SK-N-SH (cell line): ENCODE results near the gene XIRP1. TPM values are rescaled to one million over a fixed set of nuclear protein-coding genes. Genes with fewer than 3 reads are reported as not detected.

Source experiments
- CTCF ChIA-PET: fragments of 300-600, 350-600 bp; formaldehyde crosslinking; extraction: SDS; loops from one replicate; lab custom pipeline; 2021; lab: Yijun Ruan, JAX
- POLR2A ChIA-PET: fragments of 350-600 bp; sonication (Branson Sonifier 250); formaldehyde crosslinking; extraction: SDS; loops from one replicate; lab custom pipeline; 2020; ENCODE audit warnings: antibody characterized with exemption, inconsistent platforms; lab: Yijun Ruan, JAX
- DNase-seq: peaks from one replicate; pipeline ENCODE4 v3.0.0; 2012
- H2AFZ ChIP-seq: fragments of 200-600 bp; sonication (generic); 2 replicates; pipeline ENCODE4 v1.8.1; 2016; ENCODE audit warnings: antibody characterized with exemption, mild to moderate bottlenecking, low read depth
- H3F3A ChIP-seq: fragments of 200-600 bp; sonication (generic); replicated peaks from 2 replicates; pipeline ENCODE3; 2016; ENCODE audit warnings: antibody characterized with exemption, mild to moderate bottlenecking; ENCODE audit not compliant: insufficient read depth
- H3K27ac ChIP-seq, 2 experiments: fragments of 200-500 bp in 1 of 2; fragments of 200-600 bp in 1 of 2; sonication (Bioruptor generic) in 1 of 2; sonication (generic), shearing (Covaris generic) in 1 of 2; 2 replicates each; pipeline versions ENCODE4 v1.5.1 to v1.6.1; 2014 to 2016; ENCODE audit warnings: low read depth in 2 of 2, inconsistent platforms in 1 of 2, low read length in 1 of 2, mild to moderate bottlenecking in 1 of 2, mixed read lengths in 1 of 2
- H3K27me3 ChIP-seq: fragments of 200-600 bp; sonication (generic), shearing (Covaris generic); 2 replicates; pipeline ENCODE4 v1.6.1; 2016; ENCODE audit warnings: mixed run types; ENCODE audit not compliant: insufficient read depth
- H3K36me3 ChIP-seq, 2 experiments: fragments of 200-500 bp in 1 of 2; fragments of 200-600 bp in 1 of 2; sonication (Bioruptor generic) in 1 of 2; sonication (generic) in 1 of 2; replicated peaks in 1 of 2; 2 replicates each; pipeline versions ENCODE3 to v1.5.1; 2014 to 2016; ENCODE audit warnings: low read length in 1 of 2, mild to moderate bottlenecking in 1 of 2; ENCODE audit not compliant: insufficient read depth in 2 of 2, control insufficient read depth in 1 of 2
- H3K4me1 ChIP-seq, 2 experiments: fragments of 200-500 bp in 1 of 2; fragments of 200-600 bp in 1 of 2; sonication (Bioruptor generic) in 1 of 2; sonication (generic), shearing (Covaris generic) in 1 of 2; 2 replicates each; pipeline versions ENCODE4 v1.5.1 to v1.6.1; 2014 to 2016; ENCODE audit warnings: low read depth in 1 of 2, low read length in 1 of 2, mixed run types in 1 of 2; ENCODE audit not compliant: insufficient read depth in 2 of 2, control insufficient read depth in 1 of 2
- H3K4me2 ChIP-seq: fragments of 200-600 bp; sonication (generic), shearing (Covaris generic); 2 replicates; pipeline ENCODE4 v1.6.1; 2017; ENCODE audit warnings: mixed run types
- H3K4me3 ChIP-seq, 2 experiments: fragments of 200-500 bp in 1 of 2; fragments of 200-600 bp in 1 of 2; sonication (Bioruptor generic) in 1 of 2; sonication (generic), shearing (Covaris generic) in 1 of 2; 2 replicates each; pipeline versions ENCODE4 v1.5.1 to v1.8.1; 2014 to 2016; ENCODE audit warnings: low read depth in 2 of 2, inconsistent platforms in 1 of 2, low read length in 1 of 2, mild to moderate bottlenecking in 1 of 2, mixed read lengths in 1 of 2, moderate library complexity in 1 of 2
- H3K79me2 ChIP-seq: fragments of 200-600 bp; sonication (generic); 2 replicates; pipeline ENCODE4 v1.8.1; 2017; ENCODE audit warnings: mild to moderate bottlenecking; ENCODE audit not compliant: insufficient read depth
- H3K9ac ChIP-seq: fragments of 200-600 bp; sonication (generic); 2 replicates; pipeline ENCODE4 v1.6.1; 2017; ENCODE audit warnings: mixed run types
- H3K9me2 ChIP-seq: fragments of 200-600 bp; sonication (generic); 2 replicates; pipeline ENCODE4 v1.6.1; 2017; ENCODE audit warnings: mixed run types
- H3K9me3 ChIP-seq: fragments of 200-600 bp; sonication (generic); 2 replicates; pipeline ENCODE4 v1.6.1; 2017; ENCODE audit warnings: mixed run types, mild to moderate bottlenecking, moderate library complexity
- H4K20me1 ChIP-seq: fragments of 200-600 bp; sonication (generic); 2 replicates; pipeline ENCODE4 v1.6.1; 2017; ENCODE audit warnings: mild to moderate bottlenecking, mixed run types; ENCODE audit not compliant: insufficient read depth
- CHD2 ChIP-seq: fragments of 150-350 bp; IDR thresholded peaks from 2 replicates; pipeline ENCODE4 v1.6.1; 2018; ENCODE audit warnings: low read length; ENCODE audit not compliant: partially characterized antibody
- ELF1 ChIP-seq: IDR thresholded peaks from 2 replicates; pipeline ENCODE4 v1.4.0; 2012
- EZH2phosphoT487 ChIP-seq: fragments of 200-600 bp; sonication (generic); IDR thresholded peaks from 2 replicates; pipeline ENCODE4 v1.6.1; 2017; ENCODE audit warnings: low read depth, mixed run types, mild to moderate bottlenecking, antibody characterized with exemption, moderate library complexity, borderline replicate concordance
- GATA2 ChIP-seq: sonication (generic); formaldehyde crosslinking; IDR thresholded peaks from 2 replicates; pipeline ENCODE4 v1.5.0; 2020; ENCODE audit warnings: mild to moderate bottlenecking, missing genetic modification reagents
- JUND ChIP-seq: IDR thresholded peaks from 2 replicates; pipeline ENCODE4 v1.4.0; 2012
- MEF2A ChIP-seq: IDR thresholded peaks from 2 replicates; pipeline ENCODE4 v1.4.0; 2012; ENCODE audit warnings: low read depth, borderline replicate concordance
- MXI1 ChIP-seq: IDR thresholded peaks from 2 replicates; pipeline ENCODE4 v1.6.1; 2012; ENCODE audit warnings: mild to moderate bottlenecking, low read depth, low read length, improper control_type of control experiment
- TAF1 ChIP-seq: IDR thresholded peaks from 2 replicates; pipeline ENCODE4 v1.6.1; 2012; ENCODE audit warnings: low read depth, mild to moderate bottlenecking, low read length, moderate library complexity, borderline replicate concordance
- TCF12 ChIP-seq: IDR thresholded peaks from 2 replicates; pipeline ENCODE4 v1.4.0; 2012
- WGBS: methylation state at CpG from one replicate; pipeline ENCODE4 v1.1.6; 2017; ENCODE audit warnings: low lambda C conversion rate; 5-methylcytosine and 5-hydroxymethylcytosine counted together
- polyA plus RNA-seq, 3 experiments: library from polyadenylated mRNA; depleted of rRNA; stranded (reverse); fragments of >200 nt; gene quantifications; 2 replicates each; pipeline ENCODE4 v1.2.3, GENCODE V29; 2012
- TF ChIP-seq, protein P1 (sequence below): IDR thresholded peaks from 2 replicates; pipeline ENCODE4 v1.4.0; 2012; ENCODE audit warnings: low read depth, borderline replicate concordance

Gene XIRP1
- polyA plus RNA-seq, 1 of the 3 experiments (the other 2 are of a cell fraction), result not detected

DNA sequence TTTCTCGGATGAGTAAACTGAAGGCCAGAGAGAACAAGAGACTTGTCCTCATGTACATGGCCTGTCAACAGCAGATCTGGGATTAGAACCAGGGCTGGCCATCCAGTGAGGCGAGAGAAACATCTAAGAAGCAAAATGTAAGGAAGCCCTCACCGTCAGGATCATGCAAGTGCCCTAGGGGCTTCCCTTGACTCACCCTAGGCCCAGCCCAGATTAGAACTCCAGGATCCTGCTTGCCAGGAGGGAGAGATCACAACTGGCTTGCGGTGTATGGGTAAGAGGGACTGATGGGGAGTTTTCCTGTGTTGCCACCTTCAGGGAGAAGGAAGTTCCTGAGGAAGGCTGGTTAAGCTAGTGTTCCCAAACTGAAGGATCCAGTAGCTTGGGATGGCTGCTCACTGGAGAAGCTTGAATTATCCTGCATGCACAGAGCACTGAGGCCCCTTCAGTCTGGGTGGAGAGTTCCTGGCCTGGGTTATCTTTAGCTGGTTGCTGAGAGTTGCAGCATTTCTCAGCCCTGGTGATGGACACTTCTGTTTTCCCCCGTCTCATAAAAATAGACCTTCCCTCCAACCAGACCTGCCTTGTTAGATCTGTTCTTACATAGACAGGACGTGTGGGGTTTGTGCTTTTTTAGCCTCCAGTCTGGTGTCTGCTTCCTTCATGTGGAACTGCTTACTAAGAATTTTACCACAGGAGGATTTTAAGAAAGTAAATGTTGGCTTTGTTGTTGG, 28.2 kb upstream of the XIRP1 start:
- POLR2A ChIA-PET, result no interaction called here

DNA sequence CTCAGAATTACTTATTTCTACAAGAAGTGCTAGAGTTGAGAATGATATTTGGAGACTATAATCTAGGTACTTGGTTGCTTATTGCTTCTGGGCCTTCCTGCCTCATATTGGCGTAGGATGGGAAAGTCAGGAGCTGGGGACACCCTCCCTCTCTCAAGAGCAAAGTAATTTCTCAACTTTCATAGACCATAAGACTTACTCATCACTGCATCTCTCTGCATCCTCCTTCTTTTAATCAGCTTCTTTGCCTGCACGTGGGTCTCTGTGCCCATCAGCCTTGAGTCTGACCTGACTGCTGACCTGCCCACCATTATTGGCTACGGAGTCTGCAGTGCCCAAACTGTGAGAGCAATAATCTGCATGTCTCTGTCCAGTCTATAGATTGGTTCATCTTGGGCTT, 27.3 kb upstream of the XIRP1 start:
- DNase-seq, result no peak
- H3K4me1 ChIP-seq, result no peaks in the 10 kb centered on the region; a peak in 1 of 4 replicates
- no peaks in the 10 kb centered on the region for H3K9me3 ChIP-seq
- H3K4me2 ChIP-seq, result no peak overlapping the region
- TF ChIP-seq TAF1, result no peak
- TF ChIP-seq, protein P1, sequence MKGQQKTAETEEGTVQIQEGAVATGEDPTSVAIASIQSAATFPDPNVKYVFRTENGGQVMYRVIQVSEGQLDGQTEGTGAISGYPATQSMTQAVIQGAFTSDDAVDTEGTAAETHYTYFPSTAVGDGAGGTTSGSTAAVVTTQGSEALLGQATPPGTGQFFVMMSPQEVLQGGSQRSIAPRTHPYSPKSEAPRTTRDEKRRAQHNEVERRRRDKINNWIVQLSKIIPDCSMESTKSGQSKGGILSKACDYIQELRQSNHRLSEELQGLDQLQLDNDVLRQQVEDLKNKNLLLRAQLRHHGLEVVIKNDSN, result no peak
- TF ChIP-seq EZH2phosphoT487, result no peak
- no peak for TF ChIP-seq MXI1
- no peak for TF ChIP-seq GATA2 (CRISPR knock-in tag)
- TF ChIP-seq ELF1, result no peak
- TF ChIP-seq JUND, result no peak
- TF ChIP-seq TCF12, result no peak
- H3K9me2 ChIP-seq, result no peaks in the 10 kb centered on the region
- no peaks in the 10 kb centered on the region for H3F3A ChIP-seq
- H3K4me3 ChIP-seq, result no peak overlapping the region
- H4K20me1 ChIP-seq, result no peaks in the 10 kb centered on the region
- H3K27me3 ChIP-seq, result peaks cover 8% of the 10 kb centered on the region; the same call in 1 of the 2 replicates
- H3K79me2 ChIP-seq, result no peaks in the 10 kb centered on the region
- CTCF ChIA-PET, result interaction anchor here (2.1 kb wide), 1 partner anchor 68 kb away, joined by 7 read pairs; no protein-coding TSS in a partner anchor
- H3K36me3 ChIP-seq, result no peaks in the 10 kb centered on the region
- no peak overlapping the region for H3K27ac ChIP-seq
- H3K9ac ChIP-seq, result no peak overlapping the region
- POLR2A ChIA-PET, result no interaction called here
- WGBS, result 23% methylated on average over 3 of the region's 3 CpGs
- H2AFZ ChIP-seq, result no peak overlapping the region

More for the DNA sequence above, 28.2 kb upstream of the XIRP1 start:
- TF ChIP-seq CHD2, result no peak
- no peak for TF ChIP-seq EZH2phosphoT487
- no peak for TF ChIP-seq MEF2A
- H3K4me2 ChIP-seq, result no peak overlapping the region
- H3K36me3 ChIP-seq, result no peaks in the 10 kb centered on the region
- no peaks in the 10 kb centered on the region for H3F3A ChIP-seq
- no peaks in the 10 kb centered on the region for H4K20me1 ChIP-seq
- H3K9me3 ChIP-seq, result no peaks in the 10 kb centered on the region
- no peak overlapping the region for H3K27ac ChIP-seq
- H3K79me2 ChIP-seq, result no peaks in the 10 kb centered on the region
- DNase-seq, result no peak
- H3K27me3 ChIP-seq, result peaks cover 8% of the 10 kb centered on the region; the same call in 1 of the 2 replicates
- CTCF ChIA-PET, result interaction anchor here (2.1 kb wide), 1 partner anchor 68 kb away, joined by 7 read pairs; no protein-coding TSS in a partner anchor
- H3K4me3 ChIP-seq, result no peak overlapping the region
- H3K9ac ChIP-seq, result no peak overlapping the region
- H3K9me2 ChIP-seq, result no peaks in the 10 kb centered on the region
- no peaks in the 10 kb centered on the region; a peak in 1 of 4 replicates for H3K4me1 ChIP-seq
- H2AFZ ChIP-seq, result no peak overlapping the region
- 27% methylated on average over 5 of the region's 6 CpGs for WGBS
